Activated CD8-positive, alpha-beta T cell treated with anti-CD3 and anti-CD28 coated beads for 36 hours (primary cell): Measurements from ENCODE around the gene FITM1. TPM values are rescaled to one million over a fixed set of nuclear protein-coding genes. Genes with fewer than 3 reads are reported as not detected.

Experiments used
- ATAC-seq: fragments of 200-7000 bp; cut with Tn5 transposase; one replicate; pipeline ENCODE4 v1.10.0; 2021; ENCODE audit warnings: mild to moderate bottlenecking, moderate library complexity
- CTCF ChIA-PET: fragments of 350-600 bp; sonication (Branson Sonifier 250); formaldehyde crosslinking; loops from one replicate; lab custom pipeline; 2021; ENCODE audit warnings: antibody characterized with exemption; lab: Charles Lee
- POLR2A ChIA-PET: fragments of 350-600 bp; sonication (Branson Sonifier 250); formaldehyde crosslinking; loops from one replicate; lab custom pipeline; 2021; ENCODE audit warnings: antibody characterized with exemption; lab: Charles Lee
- DNase-seq: peaks from one replicate; pipeline ENCODE4 v3.0.0-alpha.2; 2020
- H3K27ac Mint-ChIP-seq: one replicate; pipeline ENCODE4 v1.8.0; 2021; ENCODE audit warnings: mild to moderate bottlenecking, mixed read lengths
- H3K27me3 Mint-ChIP-seq: one replicate; pipeline ENCODE4 v1.8.0; 2021; ENCODE audit warnings: mixed read lengths
- H3K36me3 Mint-ChIP-seq: one replicate; pipeline ENCODE4 v1.8.0; 2021; ENCODE audit warnings: low read depth, mixed read lengths
- H3K4me1 Mint-ChIP-seq: one replicate; pipeline ENCODE4 v1.8.0; 2021; ENCODE audit warnings: low read depth, mixed read lengths
- H3K4me3 Mint-ChIP-seq: one replicate; pipeline ENCODE4 v1.8.0; 2021; ENCODE audit warnings: mild to moderate bottlenecking, moderate library complexity, mixed read lengths
- H3K9me3 Mint-ChIP-seq: one replicate; pipeline ENCODE4 v1.8.0; 2021; ENCODE audit warnings: mixed read lengths
- CTCF ChIP-seq: fragments of 200-600 bp; IDR thresholded peaks from one replicate; pipeline ENCODE4 v1.8.0; 2022; ENCODE audit warnings: antibody characterized with exemption, mild to moderate bottlenecking
- intact Hi-C: fragments of 100-400 bp; cut with micrococcal nuclease; formaldehyde crosslinking; loops from one replicate; pipeline ENCODE4 v1.10.0; 2022
- total RNA-seq, 2 experiments: library from RNA; stranded (reverse); gene quantifications; one replicate each; pipeline ENCODE4 v1.2.3, GENCODE V29; 2021

FITM1 gene
- total RNA-seq, 2 experiments from 2014 or later, result 0.56 to 0.69 TPM

GRCh38 chr14:24137529-24138395 lies 7.3 kb downstream of the FITM1 start:
- peak overlapping the region; percentile 97 for H3K4me3 Mint-ChIP-seq
- H3K36me3 Mint-ChIP-seq, result peaks cover 52% of the 10 kb centered on the region
- H3K27me3 Mint-ChIP-seq, result no peaks in the 10 kb centered on the region
- ChIA-PET CTCF (interaction anchor here (1.1 to 3.5 kb wide), 9 partner anchors 9 to 105 kb away, joined by 3 to 22 read pairs (median 4); partner anchors contain the start of genes DCAF11, IRF9, NRL and PSME2), POLR2A (interaction anchor here (0.6 to 5.8 kb wide), 16 partner anchors 9 to 58 kb away, joined by 3 to 53 read pairs (median 4); partner anchors contain the start of genes DCAF11, IPO4, IRF9 and NRL)
- ATAC-seq (no peak), DNase-seq (no peak)
- intact Hi-C loops, result no loop called here
- TF ChIP-seq CTCF, result no peak
- no peaks in the 10 kb centered on the region for H3K9me3 Mint-ChIP-seq
- peak overlapping the region; percentile 92 for H3K27ac Mint-ChIP-seq
- peaks cover 49% of the 10 kb centered on the region for H3K4me1 Mint-ChIP-seq

- H3K9me3 Mint-ChIP-seq, result no peaks in the 10 kb centered on the region
- ATAC-seq (no peak), DNase-seq (no peak)
- H3K27ac Mint-ChIP-seq, result peak overlapping the region; percentile 83
- ChIA-PET CTCF (interaction anchor here (1.2 to 3.5 kb wide), 4 partner anchors 22 to 80 kb away, joined by 4 to 22 read pairs (median 11); partner anchors contain the start of genes DCAF11, IRF9 and NRL), POLR2A (interaction anchor here (0.6 to 5.8 kb wide), 11 partner anchors 8 to 698 kb away, joined by 3 to 53 read pairs (median 4); partner anchors contain the start of genes DCAF11, IPO4, IRF9 and NRL)
- peaks cover 53% of the 10 kb centered on the region for H3K4me1 Mint-ChIP-seq
- peak overlapping the region; percentile 97 for H3K4me3 Mint-ChIP-seq
- H3K27me3 Mint-ChIP-seq, result no peaks in the 10 kb centered on the region
- no peak for TF ChIP-seq CTCF
- intact Hi-C loops, result no loop called here
- H3K36me3 Mint-ChIP-seq, result peaks cover 61% of the 10 kb centered on the region
Observed at GRCh38 chr14:24138396-24139271, 8.2 kb downstream of the FITM1 start.

DNA sequence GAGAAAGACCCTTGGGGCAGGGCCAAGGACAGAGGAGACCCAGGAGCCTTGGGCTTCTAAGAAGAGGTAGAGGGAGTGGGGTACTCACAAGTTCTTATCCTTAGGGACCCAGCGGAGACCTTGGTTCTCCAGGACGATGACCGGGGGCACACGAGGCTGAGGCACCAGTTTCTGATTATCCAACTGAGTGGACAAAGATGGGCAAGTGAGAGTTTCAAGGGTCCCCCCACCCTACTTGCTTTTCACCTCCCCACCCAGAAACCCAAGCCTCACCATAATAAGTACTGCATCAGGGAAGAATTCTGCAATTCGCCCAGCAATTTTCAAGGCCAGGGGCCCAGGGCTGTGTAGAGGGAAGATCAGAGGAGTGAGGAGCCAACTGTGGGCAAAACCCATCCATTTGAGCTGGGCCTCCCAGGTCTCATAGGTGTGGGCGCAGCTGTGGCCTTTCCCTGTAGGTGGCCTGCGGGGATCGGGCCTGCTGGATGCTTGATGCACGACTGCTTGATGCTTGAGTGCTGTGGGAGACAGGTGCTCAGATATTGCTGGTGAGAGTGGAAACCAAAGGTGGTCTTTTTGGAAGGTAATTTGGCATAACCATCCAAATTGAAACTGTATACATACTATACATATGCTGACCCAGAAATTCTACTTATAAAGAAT lies 8.9 kb downstream of the FITM1 start:
- ChIA-PET POLR2A (interaction anchor here (0.5 to 5.8 kb wide), 10 partner anchors 7 to 699 kb away, joined by 3 to 53 read pairs (median 4); partner anchors contain the start of genes DCAF11, IPO4, IRF9 and NRL), CTCF (interaction anchor here (3.4 kb wide), 1 partner anchor 22 kb away, joined by 18 read pairs; the partner anchor contains the start of gene IRF9)
- no peaks in the 10 kb centered on the region for H3K27me3 Mint-ChIP-seq
- peak overlapping the region; percentile 83 for H3K27ac Mint-ChIP-seq
- intact Hi-C loops, result no loop called here
- peaks cover 59% of the 10 kb centered on the region for H3K4me1 Mint-ChIP-seq
- ATAC-seq, result no peak
- peak overlapping the region; percentile 97 for H3K4me3 Mint-ChIP-seq
- H3K9me3 Mint-ChIP-seq, result no peaks in the 10 kb centered on the region
- peaks cover 67% of the 10 kb centered on the region for H3K36me3 Mint-ChIP-seq
- TF ChIP-seq CTCF, result no peak
- DNase-seq, result peak; percentile 53

DNA sequence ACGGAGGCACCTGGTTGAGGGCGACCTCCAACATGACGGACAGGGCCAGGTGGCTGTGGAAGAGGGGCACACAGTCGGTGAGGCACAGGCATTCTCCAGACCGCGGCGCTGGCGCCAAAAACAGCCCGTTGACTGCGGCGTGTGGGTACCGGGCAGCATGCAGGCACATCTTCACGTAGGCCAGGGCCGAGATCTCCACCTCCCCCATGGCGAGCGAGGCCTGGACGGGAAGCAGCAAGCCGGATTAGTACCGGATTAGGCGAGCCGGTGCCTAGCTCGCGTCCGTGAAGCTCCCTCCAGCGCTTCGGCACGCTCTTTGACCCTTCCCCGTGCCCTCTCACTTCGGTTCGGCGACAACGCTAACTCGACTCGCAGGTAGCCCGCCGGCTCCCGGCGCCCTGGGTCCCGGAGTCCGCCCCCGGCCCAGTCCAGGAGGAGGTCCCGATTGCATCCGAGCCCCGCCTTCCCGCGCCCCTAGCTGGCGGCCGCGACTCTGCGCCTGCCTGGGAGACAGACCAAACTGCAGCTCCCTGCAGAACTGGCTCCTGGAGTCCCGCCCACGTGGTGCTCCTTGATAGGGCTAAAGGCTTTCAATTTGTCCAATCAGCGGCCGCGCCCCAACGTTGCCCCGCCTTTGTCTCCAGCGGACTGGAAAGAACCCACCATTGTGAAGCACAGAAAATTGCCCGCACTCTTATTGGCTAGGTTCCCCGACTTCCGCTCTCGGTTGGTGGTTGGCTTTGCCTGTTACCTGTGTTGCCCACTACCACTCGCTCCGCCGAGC lies 10.8 kb downstream of the FITM1 start, which contains the start of gene EMC9:
EMC9 (minus strand) TSS at position 495 of the 784 bp plus-strand sequence; CDS start at position 208, 287 bp downstream.
- intact Hi-C loops, result loop anchor here (2.0 kb wide), 1 partner anchor 26 kb away; the partner anchor contains the start of genes DCAF11 and NRL
- peak; percentile 100 for DNase-seq
- H3K4me1 Mint-ChIP-seq, result peaks cover 68% of the 10 kb centered on the region
- H3K27ac Mint-ChIP-seq, result peak within 1 kb of the TSS; percentile 97
- H3K27me3 Mint-ChIP-seq, result no peaks in the 10 kb centered on the region
- H3K9me3 Mint-ChIP-seq, result no peaks in the 10 kb centered on the region
- H3K36me3 Mint-ChIP-seq, result peaks cover 83% of the 10 kb centered on the region
- CTCF ChIA-PET, result interaction anchor here (0.7 to 1.7 kb wide), 8 partner anchors 9 to 100 kb away, joined by 3 to 15 read pairs (median 6); partner anchors contain the start of genes DCAF11, IRF9 and NRL
- TF ChIP-seq CTCF, result peak; percentile 39
- peak; percentile 87 for ATAC-seq
- POLR2A ChIA-PET, result interaction anchor here (0.6 to 2.3 kb wide), 14 partner anchors 8 to 85 kb away, joined by 3 to 19 read pairs (median 4); partner anchors contain the start of genes DCAF11, IPO4, IRF9 and NRL
- peak within 1 kb of the TSS; percentile 97 for H3K4me3 Mint-ChIP-seq
